SK-N-SH (cell line): ENCODE measurements around the gene AK5.

ENCODE experiments used
- CTCF ChIP-seq: fragments of 200-600 bp; sonication (generic); IDR thresholded peaks from 2 replicates; pipeline ENCODE4 v1.6.1; 2017; ENCODE audit warnings: antibody characterized with exemption, mild to moderate bottlenecking, moderate library complexity
- RAD21 ChIP-seq: IDR thresholded peaks from 2 replicates; pipeline ENCODE4 v1.6.1; 2012; ENCODE audit warnings: mild to moderate bottlenecking, low read length
- RCOR1 ChIP-seq: fragments of 150-350 bp; IDR thresholded peaks from 2 replicates; pipeline ENCODE4 v1.6.1; 2017; ENCODE audit warnings: antibody characterized with exemption, low read length
- RXRA ChIP-seq: IDR thresholded peaks from 2 replicates; pipeline ENCODE4 v1.4.0; 2012; ENCODE audit warnings: low read depth, mild to moderate bottlenecking, borderline replicate concordance
- USF2 ChIP-seq: fragments of 150-350 bp; IDR thresholded peaks from 2 replicates; pipeline ENCODE4 v1.6.1; 2017; ENCODE audit warnings: antibody characterized with exemption, low read length, low read depth, borderline replicate concordance

GRCh38 chr1:77336729-77337128, 54.9 kb downstream of the AK5 start:
- no peak for TF ChIP-seq USF2
- no peak for TF ChIP-seq CTCF
- no peak; the same call in 1 of the 2 replicates for TF ChIP-seq RAD21
- TF ChIP-seq RCOR1, result no peak
- no peak for TF ChIP-seq RXRA
